HG03045 (cell line): Measurements from ENCODE around the gene AATK.

Source experiments
- ATAC-seq: cut with Tn5 transposase; IDR thresholded peaks from one replicate; pipeline ENCODE4 v1.9.1; 2021; ENCODE audit warnings: mild to moderate bottlenecking, moderate library complexity; ENCODE audit not compliant: unreplicated experiment

Gene AATK

DNA sequence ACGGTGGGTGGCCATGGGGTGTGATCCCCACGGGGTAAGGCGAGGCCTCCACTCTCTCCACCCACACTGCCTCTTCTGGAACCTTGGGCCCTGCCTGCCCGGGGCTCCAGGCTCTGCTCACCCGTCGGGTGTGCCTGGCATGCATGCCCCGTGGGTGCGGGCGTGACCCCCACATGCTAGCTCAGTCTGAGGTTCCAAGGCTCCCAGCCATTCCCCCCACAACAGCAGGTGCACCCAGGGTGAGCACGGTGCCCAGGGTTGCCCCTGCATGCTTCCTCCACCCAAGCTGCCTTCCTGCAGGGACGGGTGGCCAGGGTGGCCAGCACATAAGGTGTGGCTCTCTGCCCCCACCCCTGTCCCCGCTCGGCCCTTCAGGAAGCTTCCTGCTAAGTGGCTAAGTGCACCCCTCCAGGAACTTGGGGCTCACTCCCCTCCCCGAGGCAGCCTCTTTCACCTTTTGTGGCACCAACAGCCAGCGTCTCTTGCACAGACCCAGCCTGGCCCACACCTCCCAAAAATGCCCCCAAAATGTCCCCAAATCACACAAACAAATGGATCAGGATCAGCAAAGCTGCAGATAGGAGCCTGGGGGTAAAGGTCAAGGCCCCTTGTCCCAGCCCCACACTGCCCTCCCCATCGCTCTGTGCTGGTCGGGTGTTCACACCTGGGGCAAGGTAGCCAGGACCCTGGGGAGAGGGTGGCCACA is 22.2 kb downstream of the AATK start:
- no peak for ATAC-seq

DNA sequence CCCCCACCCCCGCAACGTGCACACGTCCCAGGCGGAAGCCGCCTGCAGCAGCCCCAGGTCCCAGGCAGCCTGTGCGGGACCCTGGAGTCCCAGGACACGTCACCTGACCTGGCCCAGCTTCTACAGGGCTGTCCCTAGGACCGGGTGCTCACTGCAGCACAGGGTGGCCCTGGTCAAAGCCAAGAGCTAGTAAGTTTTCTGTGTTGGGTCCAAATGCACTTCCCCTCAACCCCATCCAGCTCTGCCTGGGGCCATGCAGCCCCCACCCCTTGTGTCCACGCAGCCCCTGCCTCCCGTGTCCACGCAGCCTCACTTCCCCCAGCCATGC is 22.9 kb downstream of the AATK start:
- ATAC-seq: no peak

DNA sequence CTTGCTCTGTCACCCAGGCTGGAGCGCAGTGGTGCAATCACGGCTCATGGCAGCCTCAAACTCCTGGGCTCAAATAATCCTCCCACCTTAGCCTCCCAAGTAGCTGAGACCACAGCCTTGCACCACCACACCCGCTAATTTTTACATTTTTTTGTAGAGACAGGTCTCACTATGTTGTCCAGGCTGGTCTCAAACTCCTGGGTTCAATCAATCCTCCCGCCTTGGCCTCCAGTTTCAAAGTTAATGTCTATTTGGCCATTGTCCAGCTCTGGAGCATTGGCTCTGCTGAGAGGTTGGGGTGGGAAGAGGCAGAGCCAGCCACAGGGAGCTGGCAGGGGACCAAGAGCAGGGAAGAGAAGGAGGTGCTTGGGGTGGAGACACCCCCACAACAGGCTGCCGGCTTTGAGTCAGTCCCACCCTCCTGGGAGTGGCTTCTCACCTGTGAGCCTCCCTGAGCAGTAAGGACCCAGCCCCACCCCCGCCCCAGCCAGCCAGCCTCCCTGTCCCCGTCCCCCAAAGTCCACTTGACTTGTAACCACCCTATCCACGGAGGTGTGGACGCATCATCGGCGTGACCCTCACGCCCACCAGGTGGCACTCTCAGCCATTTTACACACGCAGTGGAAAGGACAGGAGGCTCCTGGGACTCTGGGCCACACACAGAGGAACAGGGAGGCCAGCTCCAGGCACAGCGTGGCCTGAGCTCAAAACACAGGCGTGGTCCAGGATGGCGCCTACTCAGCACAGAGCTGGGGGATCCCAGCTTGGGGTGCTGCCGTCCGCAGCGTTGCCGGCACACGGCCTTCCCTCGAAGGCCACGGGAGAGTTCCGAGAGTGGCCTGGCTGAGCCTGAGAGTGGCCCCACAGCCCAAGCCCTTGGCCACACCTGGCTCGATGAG is 23.5 kb downstream of the AATK start:
- no peak for ATAC-seq

DNA sequence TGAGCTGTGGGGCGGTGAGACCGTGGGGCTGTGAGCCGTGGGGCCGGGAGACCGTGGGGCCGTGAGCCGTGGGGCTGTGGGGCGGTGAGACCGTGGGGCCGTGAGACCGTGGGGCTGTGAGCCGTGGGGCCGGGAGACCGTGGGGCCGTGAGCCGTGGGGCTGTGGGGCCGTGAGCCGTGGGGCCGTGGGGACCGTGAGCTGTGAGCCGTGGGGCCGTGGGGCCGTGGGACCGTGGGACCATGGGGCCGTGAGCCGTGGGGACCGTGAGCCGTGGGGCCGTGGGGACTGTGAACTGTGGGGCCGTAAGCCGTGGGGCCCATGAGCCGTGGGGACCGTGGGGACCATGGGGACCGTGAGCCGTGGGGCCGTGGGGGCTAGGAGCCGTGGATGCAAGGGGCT is 25.3 kb downstream of the AATK start:
- ATAC-seq: no peak

DNA sequence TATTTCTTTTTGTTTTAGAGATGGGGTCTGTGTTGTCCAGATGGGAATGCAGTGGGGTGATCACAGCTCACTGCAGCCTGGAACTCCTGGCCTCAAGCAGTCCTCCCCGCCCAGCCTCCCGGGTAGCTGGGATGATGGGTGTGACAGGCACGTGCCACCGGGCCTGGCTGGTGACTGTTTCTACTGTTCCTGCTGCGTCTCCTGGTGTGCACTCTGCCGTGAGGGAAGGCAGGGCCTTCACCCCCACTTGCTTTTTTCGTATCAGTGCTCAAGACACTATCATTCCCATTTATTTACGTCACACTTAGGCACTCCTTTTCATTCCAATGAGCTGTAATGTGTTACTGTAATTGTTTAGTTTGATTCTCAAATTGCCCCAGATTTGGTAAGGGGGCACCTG is 26.0 kb downstream of the AATK start:
- ATAC-seq: no peak

DNA sequence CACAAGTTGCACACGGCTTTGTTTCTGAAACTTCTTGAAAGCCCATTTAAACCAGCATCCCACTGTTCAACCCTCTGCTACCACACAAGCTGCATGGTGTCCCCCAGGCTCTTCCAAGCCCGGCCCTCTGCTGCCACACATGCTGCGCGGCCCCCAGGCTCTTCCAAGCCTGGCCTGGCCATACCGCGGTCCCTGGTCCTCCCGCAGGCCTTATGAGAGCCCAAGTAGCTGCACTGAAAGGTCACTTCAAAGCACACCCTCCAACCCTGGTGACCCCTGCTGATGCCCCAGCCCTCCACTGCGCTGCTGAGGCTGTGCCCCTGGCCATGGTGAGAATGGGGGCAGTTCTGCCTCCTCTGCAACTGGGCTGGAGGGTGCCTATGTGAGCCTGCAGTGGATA is 26.6 kb downstream of the AATK start:
- no peak for ATAC-seq

DNA sequence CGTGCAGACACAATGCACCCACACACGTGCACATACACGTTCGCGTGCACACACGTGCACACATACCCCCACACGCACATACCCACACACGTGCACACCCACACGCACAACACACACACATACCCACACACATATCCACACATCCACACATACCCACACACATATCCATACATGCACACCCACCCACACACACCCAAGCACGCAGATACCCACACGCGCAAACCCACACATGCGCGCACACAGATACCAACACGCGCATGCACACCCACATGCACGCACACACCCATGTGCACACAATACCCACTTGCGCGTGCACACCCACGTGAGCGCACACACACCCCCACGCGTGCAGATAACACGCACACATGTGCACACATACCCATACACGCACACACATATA is 27.5 kb downstream of the AATK start:
- ATAC-seq: no peak

DNA sequence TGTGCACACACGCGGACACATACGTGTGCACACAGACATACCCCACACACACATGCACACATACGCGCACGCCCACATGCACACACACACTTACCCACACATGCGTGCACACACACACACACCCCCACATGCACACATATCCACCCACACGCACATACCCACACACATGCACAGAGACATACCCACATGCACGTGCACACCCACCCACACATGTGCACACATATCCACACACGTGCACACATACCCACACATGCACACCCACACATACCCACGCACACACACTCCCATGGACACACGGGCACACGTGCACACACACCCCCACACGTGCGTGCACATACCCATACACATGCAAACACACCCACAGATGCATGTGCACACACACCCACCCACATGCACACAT is 27.9 kb downstream of the AATK start:
- no peak for ATAC-seq

DNA sequence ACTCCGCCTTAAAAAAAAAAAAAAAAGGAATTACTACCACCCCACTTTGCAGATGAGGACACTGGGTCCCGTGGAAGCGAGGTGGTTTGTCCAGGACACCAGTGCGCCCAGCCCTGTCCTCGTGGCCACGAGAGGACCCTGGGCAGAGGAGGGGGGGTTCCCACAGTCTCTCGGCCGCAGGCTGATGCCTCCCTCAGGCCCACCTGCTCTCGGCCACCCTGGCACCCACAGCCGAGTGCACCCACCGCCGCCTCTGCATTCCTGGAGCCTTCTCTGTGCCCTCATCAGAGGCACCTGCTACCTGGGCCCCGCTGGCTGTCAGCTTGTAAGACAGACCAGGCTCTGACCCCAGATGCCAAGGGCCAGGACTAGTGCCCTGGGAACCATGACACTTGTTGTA is 28.8 kb downstream of the AATK start:
- no peak for ATAC-seq

DNA sequence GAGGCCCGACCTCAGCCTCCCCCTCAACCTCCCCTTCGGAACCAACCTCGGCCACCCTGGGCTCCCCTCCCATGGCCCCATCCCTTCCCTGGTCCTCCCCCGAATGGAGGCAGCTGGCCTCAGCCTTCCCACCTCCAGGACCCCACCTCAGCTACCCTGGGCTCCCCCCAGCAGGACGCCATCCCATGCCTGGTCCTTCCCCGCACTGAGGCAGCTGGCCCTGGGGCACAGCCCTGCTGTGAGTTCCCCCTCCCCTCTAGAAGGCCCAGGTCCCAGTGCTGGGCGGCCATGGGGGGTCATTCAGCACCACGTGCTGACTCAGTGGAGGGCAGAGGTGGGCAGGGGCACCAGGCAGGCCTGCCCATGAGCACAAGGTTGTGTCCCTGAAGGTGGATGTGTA is 29.7 kb downstream of the AATK start:
- no peak for ATAC-seq

DNA sequence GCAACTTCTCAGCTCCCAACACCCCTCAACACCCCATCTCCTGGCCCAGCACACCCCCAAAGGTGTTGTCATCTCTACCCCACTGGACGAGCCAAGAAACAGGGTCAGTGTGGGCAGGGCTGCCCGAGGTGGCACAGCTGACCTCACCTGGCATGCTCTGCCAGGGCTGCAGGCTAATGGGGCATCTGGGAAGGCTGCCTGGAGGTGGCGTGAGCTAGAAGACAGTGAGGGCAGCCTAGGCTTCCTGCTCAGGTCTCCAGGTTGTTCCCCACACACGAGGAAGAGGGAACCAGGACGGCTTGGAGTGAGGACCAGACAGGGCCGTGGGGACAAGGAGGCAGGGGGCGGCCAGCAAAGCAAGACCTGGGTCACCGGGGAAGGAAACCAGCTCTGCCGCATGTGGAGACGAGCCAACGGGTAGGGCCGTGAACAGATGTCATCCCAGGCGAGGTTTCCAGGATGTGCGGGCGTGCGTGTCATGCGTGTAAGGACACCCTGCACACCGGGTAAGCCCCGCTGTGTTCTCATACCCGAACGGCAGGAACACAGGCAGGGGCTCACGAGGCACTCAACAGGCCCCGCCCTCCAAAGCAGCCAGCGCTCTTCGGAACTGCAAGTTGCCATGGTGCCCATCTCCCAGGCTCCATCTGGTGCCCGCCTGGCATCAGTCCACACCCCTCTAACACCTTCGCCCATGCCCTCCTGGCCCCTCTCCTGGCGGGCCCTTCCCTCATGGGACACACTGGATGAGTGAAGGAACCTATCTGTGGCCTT is 30.3 kb downstream of the AATK start:
- no peak for ATAC-seq

DNA sequence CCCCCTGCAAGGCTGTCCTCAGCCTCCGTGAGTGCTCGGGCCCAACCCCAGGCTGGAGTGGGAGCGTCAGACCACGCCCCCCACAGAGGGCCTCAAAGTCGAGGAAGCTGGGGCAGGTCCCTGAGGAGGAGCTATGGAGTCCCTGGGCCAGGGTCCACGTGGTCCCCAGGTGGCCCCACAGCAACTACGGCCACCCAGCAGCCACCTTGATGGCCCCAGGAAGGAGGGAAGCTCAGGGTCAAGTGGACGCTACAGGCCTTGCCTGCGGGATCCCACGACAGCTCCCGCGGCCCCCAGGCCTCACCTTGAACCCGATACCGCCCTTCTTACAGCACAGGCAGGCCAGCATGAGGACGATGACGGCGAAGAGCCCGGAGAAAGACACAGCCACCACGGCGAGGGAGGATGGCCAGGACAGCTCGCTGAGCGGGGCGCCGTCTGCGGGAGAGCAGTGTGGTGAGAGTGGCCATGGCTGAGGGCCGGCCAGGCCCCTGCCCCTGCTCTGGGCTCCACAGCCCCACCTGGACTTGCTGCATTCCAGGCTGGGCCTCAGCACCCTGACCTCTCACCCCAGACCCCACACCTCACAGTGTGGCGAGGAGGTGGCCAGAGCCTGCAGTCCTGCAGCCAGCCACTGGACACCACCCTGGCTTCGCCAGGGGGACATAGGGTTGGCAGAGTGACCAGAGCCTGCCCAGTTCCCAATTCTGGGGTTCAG is 31.8 kb downstream of the AATK start:
- ATAC-seq: no peak

DNA sequence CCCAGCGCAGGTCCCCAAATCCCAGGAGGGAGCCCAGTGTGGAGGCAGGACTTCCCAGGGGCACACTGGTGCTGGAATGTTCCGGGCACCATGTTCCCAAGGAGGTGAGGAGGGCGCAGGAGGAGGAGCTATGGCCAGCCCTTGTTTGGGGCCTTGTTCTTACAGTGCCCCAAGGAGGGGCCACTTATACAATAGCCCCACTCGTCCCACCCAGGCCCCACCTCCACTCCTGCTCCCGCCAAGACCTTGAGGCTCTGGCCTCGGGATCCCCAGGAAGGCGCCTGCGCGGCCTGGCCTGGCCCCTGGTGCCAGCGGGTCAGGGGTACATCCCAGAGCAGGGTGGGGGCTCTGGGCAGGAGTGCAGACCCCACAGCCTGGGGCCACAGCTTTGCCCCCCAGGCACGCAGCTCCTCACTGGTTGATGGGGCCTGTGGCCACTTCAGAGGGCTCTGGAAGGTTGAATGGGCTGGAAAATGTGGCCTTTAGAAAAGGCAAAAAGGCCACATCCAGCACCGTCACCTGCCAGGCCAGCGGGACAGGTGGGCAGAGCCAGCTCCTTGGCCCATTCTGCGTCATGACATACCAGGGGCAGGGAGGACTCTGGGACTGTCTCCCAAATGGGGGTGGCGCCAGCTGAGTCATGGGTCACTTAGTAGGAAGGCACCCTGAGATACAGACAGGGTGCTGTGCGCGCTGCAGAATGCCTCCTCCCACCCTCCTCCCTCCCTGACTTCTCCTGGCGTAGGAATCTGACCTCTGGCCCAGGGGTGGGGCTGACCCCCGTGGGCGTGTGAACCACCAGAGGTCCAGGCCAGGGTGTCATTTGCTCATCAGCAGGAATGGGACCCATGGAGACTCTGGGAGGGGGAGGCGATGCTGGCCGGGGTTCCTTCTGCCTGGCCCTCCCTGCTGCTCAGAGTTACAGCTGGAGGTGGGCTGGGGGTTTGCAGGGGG is 33.0 kb downstream of the AATK start:
- no peak for ATAC-seq

DNA sequence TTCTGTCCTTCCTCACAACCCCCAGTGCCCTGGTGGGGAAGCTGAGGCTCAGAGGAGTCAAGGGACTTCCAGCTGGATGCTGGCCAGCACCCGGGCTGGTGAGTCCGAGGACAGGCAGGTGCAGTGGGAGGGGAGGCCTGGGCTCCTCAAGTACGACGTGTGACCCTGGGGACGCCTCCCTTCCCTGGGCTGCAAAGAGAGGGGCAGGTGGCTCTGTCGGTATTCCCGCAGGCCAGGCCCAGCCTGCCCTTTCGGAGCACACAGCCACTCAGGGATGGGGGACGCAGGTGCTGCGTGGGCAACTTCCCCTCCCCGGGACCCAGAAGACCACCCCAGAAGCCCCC is 33.9 kb downstream of the AATK start:
- no peak for ATAC-seq

DNA sequence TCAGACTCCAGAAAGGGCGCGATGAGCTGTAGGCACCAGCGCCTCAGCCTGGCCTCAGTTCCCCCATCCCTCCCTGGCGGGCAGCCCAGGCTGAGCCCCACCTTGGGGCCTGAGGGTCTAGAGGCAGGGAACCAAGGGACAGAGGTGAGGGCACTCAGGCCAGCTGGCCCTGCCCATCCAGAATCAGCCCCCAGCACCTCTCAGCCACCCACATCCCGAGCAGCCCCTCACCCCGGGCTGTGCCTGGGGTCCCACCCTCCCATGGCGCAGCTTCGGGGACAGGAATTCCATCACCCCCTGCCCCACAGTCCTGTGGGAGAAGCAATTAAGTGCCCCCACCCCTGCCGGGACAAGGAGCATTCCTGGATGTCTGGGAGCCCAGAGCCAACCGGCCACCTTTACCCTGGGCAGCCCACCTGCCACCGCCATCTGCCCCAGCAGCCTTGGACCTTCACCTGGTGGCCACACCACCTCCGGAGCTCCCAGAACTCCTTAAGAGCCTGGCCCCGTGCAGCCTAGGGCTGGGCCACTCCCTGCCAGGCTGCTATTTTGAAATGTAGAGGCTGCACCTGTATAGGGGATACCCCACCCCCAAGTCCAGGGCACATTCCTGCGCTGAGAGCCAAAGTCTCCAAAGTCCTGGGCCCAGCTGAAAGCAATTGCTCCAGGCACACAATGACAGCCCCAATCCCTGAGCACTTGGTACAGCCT is 34.4 kb downstream of the AATK start:
- ATAC-seq: no peak

DNA sequence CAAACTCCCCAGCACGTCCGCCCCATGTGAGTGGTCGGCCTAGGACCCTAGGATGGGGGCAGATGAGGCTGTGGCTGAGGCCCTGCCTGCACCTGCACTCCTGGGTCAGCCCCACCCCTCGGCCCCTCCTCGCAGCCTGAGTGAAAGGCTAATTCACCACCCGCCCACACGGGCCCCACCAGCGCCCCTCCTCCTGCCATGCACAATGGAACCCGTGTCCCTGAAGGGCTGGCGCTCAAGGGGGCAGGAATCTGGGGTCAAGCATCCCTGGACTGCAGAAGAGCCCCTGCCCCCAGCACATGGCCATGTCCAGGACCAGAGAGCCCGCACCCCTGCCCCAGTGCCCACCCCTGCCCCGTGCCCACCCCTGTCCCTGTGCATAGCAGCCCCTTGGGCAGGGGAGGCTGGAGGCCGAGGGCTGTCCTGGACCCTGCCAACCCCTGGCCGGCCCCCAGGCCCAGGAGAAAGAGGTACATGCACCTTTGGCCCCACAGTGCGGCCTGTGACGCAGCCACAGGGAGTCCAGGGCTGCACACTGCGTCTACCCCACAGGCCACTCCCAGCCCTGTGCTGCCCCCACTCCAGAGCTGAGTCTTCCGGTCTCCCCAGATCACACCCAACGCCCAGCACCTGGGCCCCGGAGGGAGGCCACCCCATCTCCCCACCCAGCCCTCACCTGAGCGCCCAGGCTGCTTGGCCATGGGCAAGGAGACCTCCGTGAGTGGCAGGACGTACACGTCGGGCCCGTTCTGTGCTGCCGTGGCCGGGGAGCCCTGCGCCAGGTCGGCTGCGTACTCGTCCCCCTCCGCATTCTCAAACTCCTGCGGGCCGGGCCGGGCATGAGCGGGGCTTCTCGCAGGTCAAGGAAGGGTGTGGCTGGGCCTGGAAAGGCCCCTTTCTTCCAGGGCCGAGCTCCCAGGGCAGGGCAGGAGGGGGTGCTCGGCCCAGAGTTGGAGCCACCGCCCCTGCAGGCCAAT is 35.3 kb downstream of the AATK start:
- no peak for ATAC-seq

DNA sequence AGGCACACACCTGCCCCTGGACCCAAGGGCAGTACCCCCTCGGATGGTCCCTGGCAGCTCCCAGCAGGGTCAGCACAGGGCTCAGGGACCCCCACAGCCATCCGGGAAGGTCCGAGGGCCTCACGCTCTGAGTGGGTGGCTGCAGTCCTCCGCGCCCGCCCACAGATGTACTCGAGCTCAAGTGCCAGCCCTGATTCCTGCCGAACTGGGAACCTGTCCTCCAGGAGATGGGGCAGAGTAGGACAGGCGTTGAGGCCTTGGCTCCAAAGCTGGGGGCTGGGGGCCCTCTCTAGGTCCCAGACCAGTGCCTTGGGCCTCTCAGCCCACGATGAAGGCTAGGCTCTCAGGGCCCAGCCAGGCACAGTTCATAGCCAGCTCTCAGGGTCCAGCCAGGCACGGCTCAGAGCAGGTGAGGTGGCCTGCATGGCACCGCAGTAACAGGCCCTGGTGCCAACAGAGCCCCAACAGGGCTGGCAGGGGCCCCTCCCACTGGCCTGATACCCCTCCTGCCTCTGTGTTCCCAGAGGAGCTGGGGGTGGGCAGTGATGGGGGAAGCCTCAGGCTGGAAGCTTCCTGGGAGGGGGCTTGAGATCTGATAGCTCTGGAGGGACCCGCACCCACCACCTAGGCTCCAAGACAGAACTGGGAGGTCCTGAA is 36.2 kb downstream of the AATK start:
- no peak for ATAC-seq

DNA sequence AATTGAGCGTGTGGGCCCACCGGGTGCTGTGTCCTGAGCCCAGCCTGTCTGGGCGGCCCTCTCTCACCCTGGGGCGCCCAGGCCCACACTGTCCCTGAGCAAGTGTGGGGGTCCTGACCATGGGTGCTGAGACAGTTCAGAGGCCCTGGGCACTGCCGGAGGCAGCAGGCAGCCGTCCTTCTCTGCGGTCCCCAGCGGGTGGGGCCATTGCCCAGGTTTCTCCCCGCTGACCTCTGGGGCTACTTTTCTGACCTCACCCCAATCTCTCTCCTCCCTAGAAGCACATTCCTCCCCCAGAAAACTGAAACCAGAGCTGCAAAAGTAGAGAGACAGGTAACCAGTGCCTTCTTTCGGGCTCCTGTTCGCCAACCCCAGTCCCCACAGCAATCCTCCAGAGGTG is 36.7 kb downstream of the AATK start:
- no peak for ATAC-seq
